GM12878 (cell line): ENCODE results near the gene MBD5. TPM values are rescaled to one million over a fixed set of nuclear protein-coding genes. Genes with fewer than 3 reads are reported as not detected.

Source experiments
- ATAC-seq: fragments of 200-7000 bp; cut with Tn5 transposase; 3 replicates; pipeline ENCODE4 v1.9.1; 2020; ENCODE audit warnings: mild to moderate bottlenecking, moderate library complexity
- BruUV-seq: library from RNA; stranded (reverse); fragments of 400-500 nt; replicated peaks from 2 replicates; lab custom pipeline; 2021; lab: Mats Ljungman, UMichigan
- CTCF ChIA-PET: fragments of 300-600 bp; sonication (Branson Sonifier 250); formaldehyde crosslinking; extraction: SDS; loops from one replicate; lab custom pipeline; 2021; ENCODE audit warnings: inconsistent platforms; lab: Yijun Ruan, JAX
- POLR2A ChIA-PET: fragments of 350-600 bp; formaldehyde crosslinking; extraction: SDS; loops from one replicate; lab custom pipeline; 2021; ENCODE audit warnings: inconsistent platforms; lab: Charles Lee
- RAD21 ChIA-PET: fragments of 300-600 bp; sonication (Branson Sonifier 250); formaldehyde crosslinking; loops from one replicate; lab custom pipeline; 2023; ENCODE audit warnings: antibody characterized with exemption; ENCODE audit not compliant: unreplicated experiment; lab: Charles Lee
- SMC1A ChIA-PET: fragments of 300-600 bp; sonication (Branson Sonifier 250); formaldehyde crosslinking; loops from one replicate; lab custom pipeline; 2023; ENCODE audit not compliant: unreplicated experiment, uncharacterized antibody; lab: Charles Lee
- DNase-seq: peaks from one replicate; pipeline ENCODE4 v3.0.0-alpha.2; 2011; ENCODE audit warnings: low read depth, low spot score
- FAIRE-seq: peaks from 3 replicates; lab custom pipeline; 2011; peaks lifted over from hg19 to GRCh38; lab: Jason Lieb, UNC
- H2AFZ ChIP-seq: 2 replicates; pipeline ENCODE4 v1.6.0; 2011; ENCODE audit warnings: low read depth, low read length, control low read depth; ENCODE audit not compliant: control insufficient read depth
- H3K27ac ChIP-seq: 2 replicates; pipeline ENCODE4 v1.5.1; 2011; ENCODE audit warnings: control low read depth; ENCODE audit not compliant: control insufficient read depth, insufficient read depth
- H3K27me3 ChIP-seq, 2 experiments: replicated peaks in 1 of 2; 2 replicates each; pipeline versions ENCODE4 v1.6.0 to v1.6.1; 2011; ENCODE audit warnings: low read length in 1 of 2; ENCODE audit not compliant: control insufficient read depth in 2 of 2, insufficient read depth in 2 of 2
- H3K36me3 ChIP-seq, 2 experiments: 2 replicates each; pipeline ENCODE4 v1.5.1; 2011; ENCODE audit warnings: low read length in 1 of 2; ENCODE audit not compliant: control insufficient read depth in 2 of 2, insufficient read depth in 2 of 2
- H3K4me1 ChIP-seq: 2 replicates; pipeline ENCODE4 v1.6.1; 2011; ENCODE audit warnings: mild to moderate bottlenecking, low read length, moderate library complexity, mixed read lengths; ENCODE audit not compliant: control insufficient read depth, insufficient read depth
- H3K4me2 ChIP-seq: 2 replicates; pipeline ENCODE4 v1.6.0; 2011; ENCODE audit warnings: control low read depth; ENCODE audit not compliant: control insufficient read depth, insufficient read depth
- H3K4me3 ChIP-seq: fragments of 200-600 bp; sonication (generic); 2 replicates; pipeline ENCODE4 v1.5.1; 2016
- H3K79me2 ChIP-seq: 2 replicates; pipeline ENCODE4 v1.6.0; 2011; ENCODE audit warnings: low read length; ENCODE audit not compliant: control insufficient read depth, insufficient read depth
- H3K9ac ChIP-seq: 2 replicates; pipeline ENCODE4 v1.8.0; 2011; ENCODE audit warnings: low read length, control low read depth, mixed read lengths; ENCODE audit not compliant: control insufficient read depth, insufficient read depth
- H3K9me3 ChIP-seq: replicated peaks from 3 replicates; pipeline ENCODE4 v1.5.1; 2011; ENCODE audit warnings: mild to moderate bottlenecking, low read length; ENCODE audit not compliant: control insufficient read depth, insufficient read depth
- H4K20me1 ChIP-seq: 2 replicates; pipeline ENCODE4 v1.6.0; 2011; ENCODE audit not compliant: control insufficient read depth, insufficient read depth
- BCL3 ChIP-seq: IDR thresholded peaks from 2 replicates; pipeline ENCODE4 v1.6.1; 2011; ENCODE audit warnings: borderline replicate concordance, low read depth, mild to moderate bottlenecking, moderate library complexity, low read length; ENCODE audit not compliant: insufficient read depth, poor library complexity, severe bottlenecking
- CHD2 ChIP-seq: IDR thresholded peaks from 2 replicates; pipeline ENCODE4 v1.6.1; 2011; ENCODE audit warnings: low read depth, low read length, improper control_type of control experiment, borderline replicate concordance
- FOS ChIP-seq: IDR thresholded peaks from 3 replicates; pipeline ENCODE4 v1.6.1; 2011; ENCODE audit warnings: borderline replicate concordance; ENCODE audit not compliant: insufficient read length; ENCODE audit errors: extremely low read depth
- FOXM1 ChIP-seq: IDR thresholded peaks from 2 replicates; pipeline ENCODE4 v1.6.1; 2012; ENCODE audit warnings: low read depth, mild to moderate bottlenecking, inconsistent platforms, low read length, moderate library complexity
- HDAC2 ChIP-seq: fragments of 200-600 bp; sonication (generic); IDR thresholded peaks from 2 replicates; pipeline ENCODE4 v1.6.1; 2017
- NFYA ChIP-seq: IDR thresholded peaks from 2 replicates; pipeline ENCODE4 v1.6.1; 2011; ENCODE audit warnings: low read depth, mild to moderate bottlenecking, low read length, improper control_type of control experiment, borderline replicate concordance
- NKRF ChIP-seq: fragments of 450-650 bp; conservative IDR thresholded peaks from 2 replicates; pipeline ENCODE4 v1.6.1; 2017; ENCODE audit warnings: mild to moderate bottlenecking, moderate library complexity
- PBX3 ChIP-seq: IDR thresholded peaks from 2 replicates; pipeline ENCODE4 v1.6.1; 2011; ENCODE audit warnings: mild to moderate bottlenecking, low read depth, low read length, moderate library complexity; ENCODE audit not compliant: insufficient replicate concordance
- SUPT20H ChIP-seq: IDR thresholded peaks from 2 replicates; pipeline ENCODE4 v1.6.1; 2011; ENCODE audit warnings: low read depth, mild to moderate bottlenecking, low read length, moderate library complexity, borderline replicate concordance; ENCODE audit not compliant: control insufficient read depth
- TCF12 ChIP-seq: IDR thresholded peaks from 2 replicates; pipeline ENCODE4 v1.6.1; 2011; ENCODE audit warnings: low read depth, mild to moderate bottlenecking, low read length
- ZZZ3 ChIP-seq: IDR thresholded peaks from 2 replicates; pipeline ENCODE4 v1.6.1; 2011; ENCODE audit warnings: low read depth; ENCODE audit not compliant: control insufficient read depth, insufficient read length
- WGBS: methylation state at CpG from one replicate; pipeline ENCODE4 v1.1.6; 2016; ENCODE audit warnings: low lambda C conversion rate; ENCODE audit not compliant: insufficient replicate concordance, insufficient coverage; ENCODE audit errors: missing lambda C conversion rate; 5-methylcytosine and 5-hydroxymethylcytosine counted together
- in situ Hi-C: fragments of 300-500 bp; cut with MboI; formaldehyde crosslinking; loops from 9 replicates; pipeline ENCODE4 v1.14.3; 2018; ENCODE audit warnings: mixed read lengths
- intact Hi-C: fragments of 100-400 bp; cut with micrococcal nuclease; formaldehyde crosslinking; loops from one replicate; pipeline ENCODE4 v1.14.2; 2022; ENCODE audit not compliant: unreplicated experiment
- polyA plus RNA-seq, 11 experiments: library from polyadenylated mRNA; depleted of rRNA in 4 of 11; unstranded in 6 of 11; stranded (reverse) in 5 of 11; fragments of >200 nt; fragmentation: Nextera tagmentation in 4 of 11; fragmentation: Illumina TruSeq in 1 of 11; extraction: Ambion mirVana in 4 of 11; extraction: Trizol in 1 of 11; gene quantifications; 1 replicate in 1 of 11; 2 replicates in 10 of 11; pipeline versions ENCODE4 v1.2.1 to v1.2.3, GENCODE V29; 2011 to 2016; ENCODE audit warnings: inconsistent platforms in 2 of 11, missing spikeins in 2 of 11, low read depth in 1 of 11
- total RNA-seq, 4 experiments: library from RNA; depleted of rRNA in 3 of 4; stranded (reverse); fragments of >200 nt in 3 of 4; fragmentation: Illumina TruSeq in 1 of 4; extraction: Trizol in 1 of 4; gene quantifications; 2 replicates each; pipeline versions ENCODE4 v1.2.1 to v1.2.3, GENCODE V29; 2013 to 2021

The MBD5 gene
- total and polyA plus RNA-seq, 10 of the 15 experiments (the other 5 are each of a cell fraction or from before 2014, with no cell fraction given), result 7.4 to 58.0 (median 21.2) TPM

- H3K4me1 ChIP-seq, result no peaks in the 10 kb centered on the region
- H3K9me3 ChIP-seq, result peaks cover 2% of the 10 kb centered on the region; the same call in 2 of the 3 replicates
- BruUV-seq, result no TSS peak
- no peak overlapping the region for H2AFZ ChIP-seq
- H3K9ac ChIP-seq, result no peak overlapping the region
- CTCF ChIA-PET, result interaction anchor here (1.3 to 1.6 kb wide), 2 partner anchors 10 to 275 kb away, joined by 3 to 5 read pairs; no protein-coding TSS in a partner anchor
- SMC1A ChIA-PET, result interaction anchor here (0.9 to 1.6 kb wide), 2 partner anchors 61 to 124 kb away, joined by 3 read pairs; no protein-coding TSS in a partner anchor
- H4K20me1 ChIP-seq, result no peaks in the 10 kb centered on the region
- no peak for FAIRE-seq
- TF ChIP-seq TCF12, result no peak
- no peak for TF ChIP-seq NFYA
- no peak for TF ChIP-seq FOXM1
- no peak for TF ChIP-seq CHD2
- no peak for TF ChIP-seq NKRF
- no peak for TF ChIP-seq HDAC2
- no peak for TF ChIP-seq PBX3
- TF ChIP-seq ZZZ3, result no peak
- no peak for TF ChIP-seq SUPT20H
- TF ChIP-seq BCL3, result no peak
- TF ChIP-seq FOS, result no peak
- TF ChIP-seq, all 136 proteins: peak for 0
- RAD21 ChIA-PET, result no interaction called here
- H3K4me2 ChIP-seq, result no peak overlapping the region
- H3K36me3 ChIP-seq, result peaks cover 0 to 7% of the 10 kb centered on the region in 2 experiments
- POLR2A ChIA-PET, result no interaction called here
- H3K4me3 ChIP-seq, result no peak overlapping the region
- in situ Hi-C loops (no loop called here), intact Hi-C loops (no loop called here)
- ATAC-seq, result no peak
- H3K79me2 ChIP-seq, result no peaks in the 10 kb centered on the region
- no peak for DNase-seq
- WGBS, result 37% methylated on average over 1 of the region's 1 CpG
- H3K27me3 ChIP-seq, result no peaks in the 10 kb centered on the region
- no peak overlapping the region for H3K27ac ChIP-seq
Measured at GRCh38 chr2:148234143-148234542, 213.3 kb downstream of the MBD5 start.
